ENCODE measurements around the gene OR10G2.

DNA sequence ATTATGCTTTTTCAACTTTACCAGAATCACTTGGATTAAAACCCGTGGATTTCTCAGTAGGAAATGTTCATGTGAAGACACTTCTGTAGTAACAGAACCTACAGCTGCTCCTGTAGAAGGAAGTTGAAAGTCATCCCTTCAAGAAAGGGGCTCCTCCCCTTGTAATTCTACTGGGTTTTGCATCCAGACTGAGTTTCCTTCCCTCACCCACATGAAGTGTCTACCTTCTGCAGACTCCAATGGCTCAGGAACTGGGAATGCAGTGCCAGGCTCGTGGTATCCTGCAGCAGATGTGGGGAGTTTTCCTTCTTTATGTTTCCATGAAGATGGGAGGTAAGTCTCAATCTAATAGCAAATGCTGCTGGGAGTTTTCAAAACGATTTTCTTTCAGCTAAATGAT lies 7.9 kb upstream of the OR10G2 start:
- TF ChIP-seq IRF2 (CRISPR knock-in tag; IDR thresholded peaks at IDR 0.05; ENCODE audit: borderline replicate concordance, low read depth) (no peak), NFE2L1 (CRISPR knock-in tag; IDR thresholded peaks at IDR 0.05) (no peak)
- TF ChIP-seq, protein P1, sequence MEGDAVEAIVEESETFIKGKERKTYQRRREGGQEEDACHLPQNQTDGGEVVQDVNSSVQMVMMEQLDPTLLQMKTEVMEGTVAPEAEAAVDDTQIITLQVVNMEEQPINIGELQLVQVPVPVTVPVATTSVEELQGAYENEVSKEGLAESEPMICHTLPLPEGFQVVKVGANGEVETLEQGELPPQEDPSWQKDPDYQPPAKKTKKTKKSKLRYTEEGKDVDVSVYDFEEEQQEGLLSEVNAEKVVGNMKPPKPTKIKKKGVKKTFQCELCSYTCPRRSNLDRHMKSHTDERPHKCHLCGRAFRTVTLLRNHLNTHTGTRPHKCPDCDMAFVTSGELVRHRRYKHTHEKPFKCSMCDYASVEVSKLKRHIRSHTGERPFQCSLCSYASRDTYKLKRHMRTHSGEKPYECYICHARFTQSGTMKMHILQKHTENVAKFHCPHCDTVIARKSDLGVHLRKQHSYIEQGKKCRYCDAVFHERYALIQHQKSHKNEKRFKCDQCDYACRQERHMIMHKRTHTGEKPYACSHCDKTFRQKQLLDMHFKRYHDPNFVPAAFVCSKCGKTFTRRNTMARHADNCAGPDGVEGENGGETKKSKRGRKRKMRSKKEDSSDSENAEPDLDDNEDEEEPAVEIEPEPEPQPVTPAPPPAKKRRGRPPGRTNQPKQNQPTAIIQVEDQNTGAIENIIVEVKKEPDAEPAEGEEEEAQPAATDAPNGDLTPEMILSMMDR (IDR thresholded peaks at IDR 0.05) = no peak

Measured in WTC11 (cell line).